K562 (cell line): ENCODE measurements around the gene PRDM1.

Source experiments
- CHD1 ChIP-seq: fragments of 200-600 bp; sonication (generic); IDR thresholded peaks from one replicate; pipeline ENCODE4 v1.6.1; 2012; ENCODE audit warnings: mild to moderate bottlenecking, moderate library complexity, low read length, inconsistent platforms
- CREM ChIP-seq: IDR thresholded peaks from 2 replicates; pipeline ENCODE4 v1.6.1; 2014; ENCODE audit warnings: antibody characterized with exemption, low read depth
- CTCF ChIP-seq, 3 experiments: IDR thresholded peaks in 2 of 3; conservative IDR thresholded peaks in 1 of 3; 2 replicates each; pipeline ENCODE4 v1.5.1; 2011 to 2012; ENCODE audit warnings: low read length in 3 of 3, mild to moderate bottlenecking in 3 of 3, control low read depth in 2 of 3, improper control_type of control experiment in 1 of 3, inconsistent platforms in 1 of 3, low read depth in 1 of 3, mixed read lengths in 1 of 3, moderate library complexity in 1 of 3; ENCODE audit not compliant: insufficient read depth in 2 of 3
- EHMT2 ChIP-seq: fragments of 450-650 bp; IDR thresholded peaks from 2 replicates; pipeline ENCODE4 v1.6.1; 2018; ENCODE audit warnings: antibody characterized with exemption
- GABPB1 ChIP-seq: sonication (generic); formaldehyde crosslinking; IDR thresholded peaks from 2 replicates; pipeline ENCODE4 v1.8.0; 2022; ENCODE audit warnings: mild to moderate bottlenecking, missing genetic modification reagents
- NFRKB ChIP-seq: fragments of 450-650 bp; IDR thresholded peaks from 2 replicates; pipeline ENCODE4 v1.6.1; 2016; ENCODE audit warnings: low read depth
- POLR2A ChIP-seq: fragments of 450-650 bp; conservative IDR thresholded peaks from 2 replicates; pipeline ENCODE4 v1.6.1; 2016
- SNAPC5 ChIP-seq: fragments of 250-450 bp; sonication (Bioruptor Pico); IDR thresholded peaks from 2 replicates; pipeline ENCODE4 v1.8.0; 2021; ENCODE audit warnings: moderate library complexity, mild to moderate bottlenecking, inconsistent platforms
- TAF7 ChIP-seq: fragments of 450-650 bp; IDR thresholded peaks from 2 replicates; pipeline ENCODE4 v1.6.1; 2016; ENCODE audit warnings: missing genetic modification characterization, missing compliant biosample characterization
- TEAD4 ChIP-seq, 2 experiments: sonication (generic) in 1 of 2; formaldehyde crosslinking in 1 of 2; IDR thresholded peaks; 2 replicates each; pipeline versions ENCODE4 v1.6.1 to v1.8.0; 2012 to 2022; ENCODE audit warnings: borderline replicate concordance in 1 of 2, inconsistent platforms in 1 of 2, low read length in 1 of 2, mild to moderate bottlenecking in 1 of 2, missing genetic modification reagents in 1 of 2
- ZBTB40 ChIP-seq, 2 experiments: fragments of 450-650 bp in 1 of 2; sonication (generic) in 1 of 2; formaldehyde crosslinking in 1 of 2; IDR thresholded peaks; 2 replicates each; pipeline versions ENCODE4 v1.7.1 to v1.9.0; 2016 to 2022; ENCODE audit warnings: inconsistent platforms in 1 of 2, mild to moderate bottlenecking in 1 of 2, missing genetic modification reagents in 1 of 2

GRCh38 chr6:106118835-106119431 lies 32.8 kb downstream of the PRDM1 start:
- TF ChIP-seq CTCF (IDR thresholded peaks at IDR 0.05 in 2 of 3, conservative IDR thresholded peaks at IDR 0.05 in 1 of 3; ENCODE audit: insufficient read depth in 2 of 3, low read depth in 1 of 3, low read length in 3 of 3) (no peak), EHMT2 (no peak), GABPB1 (no peak), POLR2A (no peak), CHD1 (no peak), NFRKB (no peak), TEAD4 (IDR thresholded peaks at IDR 0.05; ENCODE audit: low read length) (no peak), TEAD4 (CRISPR knock-in tag; IDR thresholded peaks at IDR 0.05; ENCODE audit: borderline replicate concordance) (no peak), TAF7 (tag) (no peak), CREM (no peak), SNAPC5 (CRISPR knock-in tag) (no peak), ZBTB40 (IDR thresholded peaks at IDR 0.05) (no peak), ZBTB40 (CRISPR knock-in tag; IDR thresholded peaks at IDR 0.05) (no peak)
